Upper lobe of right lung (tissue), 1 donor: ENCODE results near the gene DAO. TPM values are rescaled to one million over a fixed set of nuclear protein-coding genes. Genes with fewer than 3 reads are reported as not detected.
A peak's percentile ranks its signal among the peaks of the same experiment; 100 is the strongest.

Source experiments
- ATAC-seq: fragments of 200-7000 bp; cut with Tn5 transposase; one replicate; pipeline ENCODE4 v1.9.1; 2020; ENCODE audit warnings: mild to moderate bottlenecking, moderate library complexity
- DNase-seq: peaks from one replicate; pipeline ENCODE4 v3.0.0-alpha.2; 2020
- H3K27ac ChIP-seq: fragments of 200-600 bp; one replicate; pipeline ENCODE4 v1.8.0; 2022
- H3K27me3 ChIP-seq: fragments of 200-600 bp; one replicate; pipeline ENCODE4 v1.8.0; 2022; ENCODE audit warnings: mild to moderate bottlenecking
- H3K36me3 ChIP-seq: fragments of 200-600 bp; one replicate; pipeline ENCODE4 v1.8.0; 2022
- H3K4me1 ChIP-seq: fragments of 200-600 bp; one replicate; pipeline ENCODE4 v1.8.0; 2022
- H3K4me3 ChIP-seq: fragments of 200-600 bp; one replicate; pipeline ENCODE4 v1.8.0; 2022; ENCODE audit warnings: mild to moderate bottlenecking
- H3K9me3 ChIP-seq: fragments of 200-600 bp; one replicate; pipeline ENCODE4 v1.8.0; 2022
- intact Hi-C: fragments of 100-400 bp; cut with DNase I; formaldehyde crosslinking; loops from one replicate; pipeline ENCODE4 v1.11.0; 2022
- total RNA-seq: library from RNA; stranded (reverse); fragmentation: NEBNext Ultra II Directional; extraction: Animal tissue kit (Norgen Biotek cat#: 25700); gene quantifications from one replicate; pipeline ENCODE4 v1.2.1, GENCODE V29; 2021
- TF ChIP-seq, protein P1 (sequence below): fragments of 200-600 bp; IDR thresholded peaks from one replicate; pipeline ENCODE4 v1.8.0; 2022; ENCODE audit warnings: antibody characterized with exemption
- donor health status: DM: no; HTN: yes; CAD: no; lungs with severe emphysema.

Gene DAO
- total RNA-seq, 1 donor from 2014 or later: 0.26 TPM

DNA sequence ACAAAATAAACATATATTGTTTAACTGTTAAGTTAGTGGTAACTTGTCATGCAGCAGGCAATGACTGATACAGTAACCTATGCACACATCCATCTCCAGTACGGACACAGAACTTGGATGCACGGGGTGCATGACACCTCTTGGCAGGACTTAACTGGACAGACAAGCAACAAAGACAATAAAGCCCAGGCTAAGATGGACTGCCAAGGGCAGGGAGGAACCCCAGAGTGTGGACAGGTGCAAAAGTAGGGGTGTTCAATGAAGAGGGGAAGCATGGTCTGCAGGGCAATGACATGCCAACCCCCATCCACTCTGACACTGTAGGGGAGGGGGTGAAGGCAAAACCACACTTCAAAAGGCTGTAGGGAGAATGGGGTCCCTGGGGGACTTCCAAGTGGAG lies 34.2 kb upstream of the DAO start:
- Histone ChIP-seq H3K36me3 (peaks cover 30% of the 10 kb centered on the region), H3K27ac (no peak overlapping the region), H3K27me3 (no peaks in the 10 kb centered on the region), H3K4me3 (no peak overlapping the region), H3K9me3 (no peaks in the 10 kb centered on the region), H3K4me1 (peaks cover 45% of the 10 kb centered on the region)
- DNase-seq (no peak), ATAC-seq (no peak)
- TF ChIP-seq, protein P1, sequence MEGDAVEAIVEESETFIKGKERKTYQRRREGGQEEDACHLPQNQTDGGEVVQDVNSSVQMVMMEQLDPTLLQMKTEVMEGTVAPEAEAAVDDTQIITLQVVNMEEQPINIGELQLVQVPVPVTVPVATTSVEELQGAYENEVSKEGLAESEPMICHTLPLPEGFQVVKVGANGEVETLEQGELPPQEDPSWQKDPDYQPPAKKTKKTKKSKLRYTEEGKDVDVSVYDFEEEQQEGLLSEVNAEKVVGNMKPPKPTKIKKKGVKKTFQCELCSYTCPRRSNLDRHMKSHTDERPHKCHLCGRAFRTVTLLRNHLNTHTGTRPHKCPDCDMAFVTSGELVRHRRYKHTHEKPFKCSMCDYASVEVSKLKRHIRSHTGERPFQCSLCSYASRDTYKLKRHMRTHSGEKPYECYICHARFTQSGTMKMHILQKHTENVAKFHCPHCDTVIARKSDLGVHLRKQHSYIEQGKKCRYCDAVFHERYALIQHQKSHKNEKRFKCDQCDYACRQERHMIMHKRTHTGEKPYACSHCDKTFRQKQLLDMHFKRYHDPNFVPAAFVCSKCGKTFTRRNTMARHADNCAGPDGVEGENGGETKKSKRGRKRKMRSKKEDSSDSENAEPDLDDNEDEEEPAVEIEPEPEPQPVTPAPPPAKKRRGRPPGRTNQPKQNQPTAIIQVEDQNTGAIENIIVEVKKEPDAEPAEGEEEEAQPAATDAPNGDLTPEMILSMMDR: no peak
- intact Hi-C loops: no loop called here

DNA sequence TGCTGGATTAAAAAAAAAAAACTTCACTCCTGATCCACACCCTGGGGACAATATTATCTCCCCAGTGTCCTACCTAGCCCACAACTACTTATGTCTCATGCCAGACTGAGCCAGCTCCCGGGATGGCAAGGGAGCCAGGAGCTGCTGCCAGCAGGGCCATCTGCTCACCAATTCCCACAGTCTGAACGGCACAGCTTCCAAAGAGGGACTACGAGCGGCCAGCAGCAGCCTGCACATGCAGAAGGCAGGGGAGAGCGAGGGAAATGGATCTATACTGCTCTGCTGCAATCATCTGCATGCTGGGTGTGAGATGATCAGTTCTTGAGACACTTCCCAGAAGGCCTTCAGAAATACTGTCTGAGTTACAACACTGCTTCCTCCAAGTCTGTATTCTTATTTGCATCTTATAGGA lies 33.6 kb upstream of the DAO start:
- DNase-seq: no peak
- H3K9me3 ChIP-seq: no peaks in the 10 kb centered on the region

DNA sequence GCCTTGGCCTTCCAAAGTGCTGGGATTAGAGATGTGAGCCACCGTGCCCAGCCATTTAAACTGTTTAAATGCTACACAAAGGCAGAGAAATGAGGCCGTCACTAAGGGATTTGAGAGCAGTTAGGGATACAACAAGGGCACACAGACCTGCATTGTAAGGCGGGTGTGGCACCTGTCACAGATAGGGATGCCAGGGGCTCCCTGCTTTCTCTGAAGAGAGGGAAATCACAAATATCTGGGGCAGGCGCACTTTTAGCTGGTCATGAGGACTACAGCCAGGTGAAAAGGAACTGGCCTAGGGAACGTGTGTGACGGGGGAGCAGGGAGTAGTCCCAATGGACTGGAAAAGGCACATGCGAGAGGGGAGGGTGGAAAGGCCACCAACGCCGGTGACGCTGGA lies 32.2 kb upstream of the DAO start:
- TF ChIP-seq, protein P1: no peak
- peaks cover 50% of the 10 kb centered on the region for H3K4me1 ChIP-seq

More for the DNA sequence above, 33.6 kb upstream of the DAO start:
- Histone ChIP-seq H3K27me3 (no peaks in the 10 kb centered on the region), H3K4me3 (no peak overlapping the region), H3K27ac (no peak overlapping the region), H3K36me3 (peaks cover 30% of the 10 kb centered on the region), H3K4me1 (peaks cover 45% of the 10 kb centered on the region)
- intact Hi-C loops: no loop called here
- peak; percentile 54 for ATAC-seq
- TF ChIP-seq, protein P1: no peak

DNA sequence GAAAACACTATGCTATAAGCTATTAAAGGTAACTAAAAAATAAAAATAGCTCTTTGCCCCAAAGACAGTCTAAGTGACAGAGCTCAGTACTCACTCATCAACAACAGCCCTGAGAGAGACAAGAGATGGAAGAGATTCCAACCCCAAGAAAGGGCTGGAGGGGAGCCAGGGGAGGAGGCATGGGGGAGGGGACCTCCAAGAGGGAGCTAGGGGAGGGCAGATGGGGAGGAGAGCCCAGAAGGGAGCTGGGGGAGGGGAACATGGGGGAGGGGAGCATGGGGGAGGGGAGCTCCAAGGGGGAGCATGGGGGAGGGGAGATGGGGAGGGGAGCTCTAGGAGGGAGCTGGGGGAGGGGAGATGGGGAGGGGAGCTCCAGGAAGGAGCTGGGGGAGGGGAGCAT lies 30.2 kb upstream of the DAO start:
- Histone ChIP-seq H3K36me3 (peaks cover 39% of the 10 kb centered on the region), H3K4me3 (no peak overlapping the region), H3K27ac (no peak overlapping the region), H3K9me3 (no peaks in the 10 kb centered on the region), H3K4me1 (peaks cover 63% of the 10 kb centered on the region), H3K27me3 (no peaks in the 10 kb centered on the region)
- no peak for ATAC-seq
- intact Hi-C loops: no loop called here
- TF ChIP-seq, protein P1: no peak
- DNase-seq: no peak

More for the DNA sequence above, 32.2 kb upstream of the DAO start:
- H3K9me3 ChIP-seq: no peaks in the 10 kb centered on the region
- no peaks in the 10 kb centered on the region for H3K27me3 ChIP-seq
- no peak overlapping the region for H3K4me3 ChIP-seq
- DNase-seq: no peak
- no peak overlapping the region for H3K27ac ChIP-seq
- ATAC-seq: no peak
- intact Hi-C loops: no loop called here
- peaks cover 39% of the 10 kb centered on the region for H3K36me3 ChIP-seq

DNA sequence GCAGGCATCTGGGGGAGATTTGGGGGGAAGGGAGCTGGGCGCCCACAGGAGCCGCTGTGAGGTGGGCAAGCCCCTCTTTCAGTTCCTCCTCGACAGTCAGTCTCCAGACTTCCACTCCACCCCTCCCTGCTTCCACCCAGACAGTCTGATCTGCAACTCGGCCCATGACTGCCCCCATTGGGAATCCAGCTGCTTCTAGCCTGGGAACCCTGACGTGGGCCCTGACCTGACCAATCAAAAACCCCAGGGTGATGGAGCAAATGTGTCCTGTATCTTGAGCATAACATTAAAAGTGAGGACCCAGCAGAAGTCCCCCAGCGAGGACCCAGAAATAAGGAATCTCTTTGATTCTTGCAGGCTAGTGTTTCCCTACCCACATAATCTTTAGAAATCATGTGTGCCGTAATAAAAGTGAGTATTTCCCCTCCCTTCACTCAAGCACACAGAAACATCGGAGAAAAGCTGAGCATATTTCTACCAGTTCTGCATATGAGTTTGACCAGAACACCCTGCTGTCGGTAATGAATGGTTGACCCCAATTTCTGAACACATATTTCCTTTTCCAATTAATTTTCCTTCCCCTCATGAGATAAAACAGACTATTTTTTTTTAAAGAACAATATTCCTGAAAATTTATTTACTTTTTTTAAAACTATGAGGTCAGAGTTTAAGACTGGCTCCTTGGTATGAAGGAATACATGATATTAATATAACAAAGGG lies 28.9 kb upstream of the DAO start:
- TF ChIP-seq, protein P1: peak; percentile 25
- ATAC-seq (peak; percentile 72), DNase-seq (no peak)
- peak overlapping the region; percentile 17 for H3K4me3 ChIP-seq
- intact Hi-C loops: no loop called here
- peaks cover 77% of the 10 kb centered on the region for H3K4me1 ChIP-seq
- H3K9me3 ChIP-seq: no peaks in the 10 kb centered on the region
- peak overlapping the region; percentile 94 for H3K27ac ChIP-seq
- peaks cover 33% of the 10 kb centered on the region for H3K36me3 ChIP-seq
- H3K27me3 ChIP-seq: no peaks in the 10 kb centered on the region
